ENCODE data around the gene MAPK9. TPM values are rescaled to one million over a fixed set of nuclear protein-coding genes. Genes with fewer than 3 reads are reported as not detected.

The MAPK9 gene
- 20.3 TPM for total RNA-seq
- polyA plus RNA-seq = 14.6 TPM
- long read RNA-seq, donor 1 = 0 reads
- long read RNA-seq, donor 2 = 0 reads
- long read RNA-seq, donor 3, full-length matches to known transcripts = 7 of 7 reads
- long read RNA-seq, donor 3, partial matches to known transcripts = 0 of 7 reads
- long read RNA-seq, donor 3, other reads (novel, unspliced or antisense) = 0 of 7 reads
- long read RNA-seq, donor 4, full-length matches to known transcripts = 5 of 5 reads
- long read RNA-seq, donor 4, partial matches to known transcripts = 0 of 5 reads
- long read RNA-seq, donor 4, other reads (novel, unspliced or antisense) = 0 of 5 reads
- long read RNA-seq, donor 5, full-length matches to known transcripts = 7 of 7 reads
- long read RNA-seq, donor 5, partial matches to known transcripts = 0 of 7 reads
- long read RNA-seq, donor 5, other reads (novel, unspliced or antisense) = 0 of 7 reads
- long read RNA-seq, donor 6, full-length matches to known transcripts = 6 of 6 reads
- long read RNA-seq, donor 6, partial matches to known transcripts = 0 of 6 reads
- long read RNA-seq, donor 6, other reads (novel, unspliced or antisense) = 0 of 6 reads
- long read RNA-seq, donor 7, full-length matches to known transcripts = 3 of 3 reads
- long read RNA-seq, donor 7, partial matches to known transcripts = 0 of 3 reads
- long read RNA-seq, donor 7, other reads (novel, unspliced or antisense) = 0 of 3 reads
- long read RNA-seq, donor 8, full-length matches to known transcripts = 3 of 3 reads
- long read RNA-seq, donor 8, partial matches to known transcripts = 0 of 3 reads
- long read RNA-seq, donor 8, other reads (novel, unspliced or antisense) = 0 of 3 reads
- long read RNA-seq, donor 9, full-length matches to known transcripts = 3 of 3 reads
- long read RNA-seq, donor 9, partial matches to known transcripts = 0 of 3 reads
- long read RNA-seq, donor 9, other reads (novel, unspliced or antisense) = 0 of 3 reads
- long read RNA-seq, donor 10, full-length matches to known transcripts = 2 of 2 reads
- long read RNA-seq, donor 10, partial matches to known transcripts = 0 of 2 reads
- long read RNA-seq, donor 10, other reads (novel, unspliced or antisense) = 0 of 2 reads

DNA sequence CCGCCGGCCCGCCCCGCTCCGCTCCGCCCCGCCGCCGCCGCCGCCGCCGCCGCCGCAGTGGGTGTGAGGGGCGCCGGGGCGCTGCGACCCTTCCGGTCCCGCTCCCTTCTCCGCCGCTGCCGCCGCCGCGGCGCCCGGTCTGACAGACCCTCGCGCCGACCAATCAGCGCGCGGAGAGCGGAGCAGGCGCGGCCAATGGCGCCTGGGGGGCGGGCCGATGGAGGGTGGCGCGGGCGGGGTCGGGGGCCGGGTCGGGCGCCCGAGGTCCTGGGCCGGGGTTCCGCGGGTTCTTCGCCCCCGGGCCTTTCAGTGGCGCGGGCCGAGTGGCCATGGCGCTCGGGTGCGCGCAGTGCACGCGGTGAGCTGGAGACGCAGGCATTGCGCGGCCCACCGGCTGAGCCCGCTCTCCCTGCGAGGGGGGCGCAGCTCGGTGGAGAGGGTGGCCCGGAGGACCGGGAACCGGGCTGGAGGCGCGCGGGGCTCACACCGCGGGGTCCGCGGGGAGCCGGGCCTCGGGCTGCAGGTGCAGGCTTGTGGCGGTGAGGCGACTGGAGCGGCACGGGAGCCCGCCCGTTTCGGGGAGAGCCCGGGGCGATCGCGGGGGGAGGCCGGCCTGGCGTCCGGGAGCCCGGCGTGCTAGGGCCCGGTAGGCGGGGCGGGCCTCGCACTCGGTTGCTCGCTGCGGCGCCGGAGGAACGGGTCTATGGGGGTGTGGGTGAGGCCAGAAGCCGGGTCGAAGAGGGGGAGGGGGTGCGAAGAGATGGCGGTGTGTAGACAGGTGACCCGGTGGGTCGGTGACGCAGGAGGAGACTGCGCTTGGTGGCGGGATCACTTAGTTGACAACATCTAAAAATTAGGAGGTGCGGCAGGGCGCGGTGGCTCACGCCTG lies at the start of gene MAPK9:
MAPK9 (minus strand) TSS at position 141 of the 889 bp plus-strand sequence. CDS start 11,522 bp downstream, outside the sequence.
- WGBS = under 1% methylated on average over 122 of the region's 122 CpGs
- H3K27me3 ChIP-seq (ENCODE audit: control insufficient read depth in 2 of 2, insufficient read depth in 1 of 2, low read length in 1 of 2) = no peaks in the 10 kb centered on the region
- DNase-seq (ENCODE audit: low read depth in 6 of 9, low spot score in 9 of 9) = peak in 8 of 9 donors; percentile 69 to 93 (median 82)
- peaks cover 14 to 26% of the 10 kb centered on the region in 2 donors for H3K4me1 ChIP-seq (ENCODE audit: control insufficient read depth in 2 of 2, insufficient read depth in 2 of 2, low read length in 2 of 2)
- peak within 1 kb of the TSS; percentile 57 to 87 for H3K27ac ChIP-seq (ENCODE audit: low read depth in 1 of 2, low read length in 1 of 2)
- no peaks in the 10 kb centered on the region for H3K9me3 ChIP-seq (ENCODE audit: control insufficient read depth in 2 of 2, insufficient read depth in 1 of 2, low read length in 1 of 2)
- H3K4me3 ChIP-seq (ENCODE audit: low read length in 2 of 2) = peak within 1 kb of the TSS; percentile 53 to 98
- no peaks in the 10 kb centered on the region for H3K36me3 ChIP-seq (ENCODE audit: control insufficient read depth in 2 of 2, insufficient read depth in 2 of 2, low read length in 1 of 2)

- Histone ChIP-seq H3K27ac (ENCODE audit: low read depth in 1 of 2, low read length in 1 of 2) (no peak overlapping the region), H3K9me3 (ENCODE audit: control insufficient read depth in 2 of 2, insufficient read depth in 1 of 2, low read length in 1 of 2) (no peaks in the 10 kb centered on the region), H3K36me3 (ENCODE audit: control insufficient read depth in 2 of 2, insufficient read depth in 2 of 2, low read length in 1 of 2) (no peaks in the 10 kb centered on the region), H3K4me3 (ENCODE audit: low read length in 2 of 2) (no peak overlapping the region), H3K27me3 (ENCODE audit: control insufficient read depth in 2 of 2, insufficient read depth in 1 of 2, low read length in 1 of 2) (peaks cover 0 to 48% of the 10 kb centered on the region in 2 donors), H3K4me1 (ENCODE audit: control insufficient read depth in 2 of 2, insufficient read depth in 2 of 2, low read length in 2 of 2) (no peaks in the 10 kb centered on the region)
- DNase-seq (ENCODE audit: low read depth in 6 of 9, low spot score in 9 of 9) = no peak
- WGBS = 92% methylated on average over 8 of the region's 8 CpGs
These were observed 49.7 kb upstream of the MAPK9 start for GRCh38 chr5:180341595-180341994.

DNA sequence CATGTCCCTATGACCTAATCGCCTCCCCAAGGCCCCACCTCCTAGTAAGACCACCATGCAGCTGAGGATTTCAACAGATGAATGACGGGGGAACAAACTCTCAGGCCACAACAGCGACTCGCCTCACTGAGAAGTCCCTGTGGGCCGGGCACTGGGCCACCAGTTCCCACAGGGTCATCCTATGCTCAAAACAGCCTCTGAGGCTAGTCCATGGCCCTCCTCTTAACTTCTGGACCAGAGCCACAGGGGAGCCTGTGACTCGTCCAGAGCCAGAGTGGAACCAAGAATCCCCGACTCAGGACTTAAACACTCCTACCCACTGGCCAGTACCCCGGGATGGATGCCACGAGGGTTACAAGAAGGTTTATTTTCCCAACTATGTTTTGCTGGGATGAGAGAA lies 49.0 kb upstream of the MAPK9 start:
- H3K27ac ChIP-seq (ENCODE audit: low read depth in 1 of 2, low read length in 1 of 2) = no peak overlapping the region
- no peak overlapping the region for H3K4me3 ChIP-seq (ENCODE audit: low read length in 2 of 2)
- 95% methylated on average over 9 of the region's 9 CpGs for WGBS
- H3K27me3 ChIP-seq (ENCODE audit: control insufficient read depth in 2 of 2, insufficient read depth in 1 of 2, low read length in 1 of 2) = peaks cover 0 to 42% of the 10 kb centered on the region in 2 donors
- H3K36me3 ChIP-seq (ENCODE audit: control insufficient read depth in 2 of 2, insufficient read depth in 2 of 2, low read length in 1 of 2) = no peaks in the 10 kb centered on the region
- DNase-seq (ENCODE audit: low read depth in 6 of 9, low spot score in 9 of 9) = no peak
- no peaks in the 10 kb centered on the region for H3K9me3 ChIP-seq (ENCODE audit: control insufficient read depth in 2 of 2, insufficient read depth in 1 of 2, low read length in 1 of 2)
- no peaks in the 10 kb centered on the region for H3K4me1 ChIP-seq (ENCODE audit: control insufficient read depth in 2 of 2, insufficient read depth in 2 of 2, low read length in 2 of 2)

- Histone ChIP-seq H3K4me3 (ENCODE audit: low read length in 2 of 2) (no peak overlapping the region), H3K4me1 (ENCODE audit: control insufficient read depth in 2 of 2, insufficient read depth in 2 of 2, low read length in 2 of 2) (no peaks in the 10 kb centered on the region), H3K27me3 (ENCODE audit: control insufficient read depth in 2 of 2, insufficient read depth in 1 of 2, low read length in 1 of 2) (peaks cover 0 to 31% of the 10 kb centered on the region in 2 donors), H3K27ac (ENCODE audit: low read depth in 1 of 2, low read length in 1 of 2) (no peak overlapping the region), H3K9me3 (ENCODE audit: control insufficient read depth in 2 of 2, insufficient read depth in 1 of 2, low read length in 1 of 2) (no peaks in the 10 kb centered on the region), H3K36me3 (ENCODE audit: control insufficient read depth in 2 of 2, insufficient read depth in 2 of 2, low read length in 1 of 2) (no peaks in the 10 kb centered on the region)
- WGBS = 89% methylated on average over 7 of the region's 7 CpGs
- no peak for DNase-seq (ENCODE audit: low read depth in 6 of 9, low spot score in 9 of 9)
These were observed 47.8 kb upstream of the MAPK9 start for GRCh38 chr5:180339583-180340183.

DNA sequence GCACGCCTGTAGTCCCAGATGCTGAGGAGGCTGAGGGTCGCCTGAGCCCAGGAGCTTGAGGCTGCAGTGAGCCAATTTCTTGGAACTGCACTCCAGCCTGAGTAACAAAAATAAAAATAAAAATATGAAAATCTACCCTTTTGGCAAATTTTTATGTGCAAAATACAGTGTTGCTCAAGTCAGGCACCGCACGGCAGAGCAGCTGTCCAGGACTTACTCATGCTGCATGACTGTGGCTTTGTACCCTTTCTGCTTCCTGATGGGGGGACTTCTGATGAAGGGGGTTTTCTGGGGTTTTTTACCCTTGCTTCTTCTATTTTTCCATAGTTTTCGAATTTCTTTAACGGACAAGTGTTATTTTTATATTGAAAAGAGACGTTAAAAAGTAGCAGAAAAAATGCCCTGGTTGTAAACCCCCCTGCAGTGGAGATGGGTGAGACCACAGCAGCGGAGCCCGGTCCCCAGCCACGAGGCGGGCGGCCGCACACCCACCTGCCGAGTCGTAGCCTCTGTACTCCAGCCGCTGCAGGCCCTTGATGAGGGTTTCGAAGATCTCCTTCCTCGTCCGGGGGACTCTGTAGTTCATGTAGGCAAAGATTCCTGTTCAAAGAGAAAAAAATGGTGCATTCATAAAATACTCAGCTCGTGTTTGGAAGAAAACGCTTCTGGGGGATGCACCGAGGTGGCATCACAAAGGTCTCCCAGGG lies 46.3 kb upstream of the MAPK9 start:
- H3K4me1 ChIP-seq (ENCODE audit: control insufficient read depth in 2 of 2, insufficient read depth in 2 of 2, low read length in 2 of 2) = no peaks in the 10 kb centered on the region
- H3K9me3 ChIP-seq (ENCODE audit: control insufficient read depth in 2 of 2, insufficient read depth in 1 of 2, low read length in 1 of 2) = no peaks in the 10 kb centered on the region
- H3K36me3 ChIP-seq (ENCODE audit: control insufficient read depth in 2 of 2, insufficient read depth in 2 of 2, low read length in 1 of 2) = no peaks in the 10 kb centered on the region
- no peak overlapping the region for H3K4me3 ChIP-seq (ENCODE audit: low read length in 2 of 2)
- H3K27ac ChIP-seq (ENCODE audit: low read depth in 1 of 2, low read length in 1 of 2) = peak overlapping the region in 1 of 2 donors; percentile 26
- no peak for DNase-seq (ENCODE audit: low read depth in 6 of 9, low spot score in 9 of 9)
- 92% methylated on average over 22 of the region's 22 CpGs for WGBS
- H3K27me3 ChIP-seq (ENCODE audit: control insufficient read depth in 2 of 2, insufficient read depth in 1 of 2, low read length in 1 of 2) = peaks cover 0 to 23% of the 10 kb centered on the region in 2 donors

GRCh38 chr5:180336234-180337020 lies 44.5 kb upstream of the MAPK9 start:
- Histone ChIP-seq H3K36me3 (ENCODE audit: control insufficient read depth in 2 of 2, insufficient read depth in 2 of 2, low read length in 1 of 2) (no peaks in the 10 kb centered on the region), H3K27me3 (ENCODE audit: control insufficient read depth in 2 of 2, insufficient read depth in 1 of 2, low read length in 1 of 2) (peaks cover 3 to 24% of the 10 kb centered on the region in 2 donors), H3K27ac (ENCODE audit: low read depth in 1 of 2, low read length in 1 of 2) (no peak overlapping the region), H3K4me1 (ENCODE audit: control insufficient read depth in 2 of 2, insufficient read depth in 2 of 2, low read length in 2 of 2) (no peaks in the 10 kb centered on the region), H3K4me3 (ENCODE audit: low read length in 2 of 2) (no peak overlapping the region), H3K9me3 (ENCODE audit: control insufficient read depth in 2 of 2, insufficient read depth in 1 of 2, low read length in 1 of 2) (no peaks in the 10 kb centered on the region)
- DNase-seq (ENCODE audit: low read depth in 6 of 9, low spot score in 9 of 9) = no peak
- 96% methylated on average over 34 of the region's 34 CpGs for WGBS

DNA sequence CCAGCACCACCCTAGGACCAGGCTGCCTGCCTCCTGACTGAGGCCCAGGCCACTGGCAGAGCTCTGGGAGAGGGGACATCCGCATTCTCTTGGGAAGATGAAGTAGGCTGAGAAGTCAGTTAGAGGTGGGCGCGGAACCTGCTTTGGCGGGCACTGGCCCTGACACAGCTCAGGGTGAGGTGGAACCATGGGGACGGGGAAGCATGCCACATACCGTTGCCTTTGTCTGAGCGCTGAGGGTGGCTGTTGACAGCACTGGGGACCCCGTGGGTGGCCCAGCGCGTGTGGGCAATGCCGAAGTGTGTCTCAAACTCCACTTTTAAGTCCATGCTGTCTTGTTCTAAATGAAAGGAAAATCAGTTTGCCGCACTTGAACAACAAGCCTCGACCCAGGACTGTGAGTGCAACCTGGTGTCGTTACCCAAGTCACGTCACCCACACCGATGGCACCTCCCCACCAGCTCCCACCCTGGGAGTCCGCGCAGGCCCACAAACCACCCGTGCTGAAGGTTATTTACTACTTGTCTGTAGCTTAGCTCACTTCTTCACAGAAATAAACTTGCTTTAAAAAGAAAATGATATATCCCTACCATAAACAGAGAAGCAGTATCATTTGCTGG lies 43.8 kb upstream of the MAPK9 start:
- no peak for DNase-seq (ENCODE audit: low read depth in 6 of 9, low spot score in 9 of 9)
- no peak overlapping the region for H3K27ac ChIP-seq (ENCODE audit: low read depth in 1 of 2, low read length in 1 of 2)
- H3K4me3 ChIP-seq (ENCODE audit: low read length in 2 of 2) = no peak overlapping the region
- H3K36me3 ChIP-seq (ENCODE audit: control insufficient read depth in 2 of 2, insufficient read depth in 2 of 2, low read length in 1 of 2) = no peaks in the 10 kb centered on the region
- WGBS = 95% methylated on average over 19 of the region's 19 CpGs
- peaks cover 3 to 28% of the 10 kb centered on the region in 2 donors for H3K27me3 ChIP-seq (ENCODE audit: control insufficient read depth in 2 of 2, insufficient read depth in 1 of 2, low read length in 1 of 2)
- no peaks in the 10 kb centered on the region for H3K4me1 ChIP-seq (ENCODE audit: control insufficient read depth in 2 of 2, insufficient read depth in 2 of 2, low read length in 2 of 2)
- H3K9me3 ChIP-seq (ENCODE audit: control insufficient read depth in 2 of 2, insufficient read depth in 1 of 2, low read length in 1 of 2) = no peaks in the 10 kb centered on the region

Data from thymus (tissue), 14 donors.